Neural cell (in vitro differentiated cells): ENCODE data around the gene SLC34A3. TPM values are rescaled to one million over a fixed set of nuclear protein-coding genes. Genes with fewer than 3 reads are reported as not detected.

Source experiments
- H2AFZ ChIP-seq: fragments of 200-600, 300-800 bp; sonication (generic), shearing (Covaris generic); 2 replicates; pipeline ENCODE4 v1.6.0; 2014; ENCODE audit warnings: low read depth, mild to moderate bottlenecking, antibody characterized with exemption, low read length, moderate library complexity
- H3F3A ChIP-seq: fragments of 200-600 bp; shearing (Covaris generic); 2 replicates; pipeline ENCODE4 v1.6.1; 2016; ENCODE audit warnings: mild to moderate bottlenecking, moderate library complexity, mixed read lengths, antibody characterized with exemption, low read length; ENCODE audit not compliant: insufficient read depth, poor library complexity, severe bottlenecking
- H3K27ac ChIP-seq: fragments of 200-600, 300-800 bp; sonication (generic), shearing (Covaris generic); 2 replicates; pipeline ENCODE4 v1.5.1; 2014; ENCODE audit warnings: mild to moderate bottlenecking, low read length, moderate library complexity
- H3K27me3 ChIP-seq: fragments of 300-800, 200-600 bp; sonication (generic), shearing (Covaris generic); 2 replicates; pipeline ENCODE4 v1.6.0; 2014; ENCODE audit warnings: mild to moderate bottlenecking, low read depth, low read length, moderate library complexity; ENCODE audit not compliant: insufficient read depth
- H3K36me3 ChIP-seq: fragments of 300-800, 200-600 bp; sonication (generic), shearing (Covaris generic); 2 replicates; pipeline ENCODE4 v1.5.1; 2014; ENCODE audit warnings: mild to moderate bottlenecking, antibody characterized with exemption, low read length, moderate library complexity; ENCODE audit not compliant: insufficient read depth
- H3K4me2 ChIP-seq: fragments of 300-800, 200-600 bp; sonication (generic), shearing (Covaris generic); 2 replicates; pipeline ENCODE4 v1.6.0; 2014; ENCODE audit warnings: mild to moderate bottlenecking, low read length
- H3K4me3 ChIP-seq: fragments of 300-800, 200-600 bp; sonication (generic), shearing (Covaris generic); 2 replicates; pipeline ENCODE4 v1.5.1; 2014; ENCODE audit warnings: mild to moderate bottlenecking, low read length, moderate library complexity
- H3K79me2 ChIP-seq: fragments of 200-600 bp; shearing (Covaris generic); replicated peaks from 2 replicates; pipeline ENCODE4 v1.6.0; 2014; ENCODE audit warnings: mild to moderate bottlenecking, low read length, moderate library complexity; ENCODE audit not compliant: insufficient read depth
- H3K9ac ChIP-seq: fragments of 300-800, 200-600 bp; sonication (generic), shearing (Covaris generic); 2 replicates; pipeline ENCODE4 v1.6.1; 2016; ENCODE audit warnings: mild to moderate bottlenecking, low read length, mixed read lengths
- H3K9me2 ChIP-seq: fragments of 200-600 bp; shearing (Covaris generic); 2 replicates; pipeline ENCODE4 v1.6.1; 2016; ENCODE audit warnings: mild to moderate bottlenecking, low read length, mixed read lengths; ENCODE audit not compliant: insufficient read depth
- H3K9me3 ChIP-seq: fragments of 200-600, 300-800 bp; sonication (generic), shearing (Covaris generic); 2 replicates; pipeline ENCODE4 v1.6.1; 2016; ENCODE audit warnings: mild to moderate bottlenecking, mixed run types, low read length, moderate library complexity, mixed read lengths
- H4K20me1 ChIP-seq: fragments of 200-600 bp; shearing (Covaris generic); 2 replicates; pipeline ENCODE4 v1.6.1; 2016; ENCODE audit warnings: mild to moderate bottlenecking, mixed run types; ENCODE audit not compliant: insufficient read depth
- EP300 ChIP-seq: fragments of 450-650 bp; conservative IDR thresholded peaks from 2 replicates; pipeline ENCODE4 v1.6.1; 2014; ENCODE audit warnings: antibody characterized with exemption, mild to moderate bottlenecking, moderate library complexity; ENCODE audit not compliant: poor library complexity, severe bottlenecking
- EZH2 ChIP-seq: fragments of 200-600, 300-800 bp; shearing (Covaris generic), sonication (generic); IDR thresholded peaks from 2 replicates; pipeline ENCODE4 v1.6.1; 2014; ENCODE audit warnings: antibody characterized with exemption, low read length, borderline replicate concordance, mild to moderate bottlenecking; ENCODE audit not compliant: insufficient read depth, poor library complexity, severe bottlenecking
- MXI1 ChIP-seq: fragments of 450-650 bp; conservative IDR thresholded peaks from 2 replicates; pipeline ENCODE4 v1.6.1; 2014; ENCODE audit warnings: antibody characterized with exemption, mild to moderate bottlenecking; ENCODE audit not compliant: poor library complexity, severe bottlenecking
- POLR2AphosphoS5 ChIP-seq: IDR thresholded peaks from 2 replicates; pipeline ENCODE4 v1.6.1; 2012
- RAD21 ChIP-seq: fragments of 450-650 bp; conservative IDR thresholded peaks from 2 replicates; pipeline ENCODE4 v1.6.1; 2014; ENCODE audit warnings: antibody characterized with exemption, mild to moderate bottlenecking, moderate library complexity
- SMC3 ChIP-seq: fragments of 450-650 bp; conservative IDR thresholded peaks from 2 replicates; pipeline ENCODE4 v1.6.1; 2014; ENCODE audit warnings: antibody characterized with exemption, mild to moderate bottlenecking, moderate library complexity; ENCODE audit not compliant: poor library complexity
- TAF1 ChIP-seq: IDR thresholded peaks from 2 replicates; pipeline ENCODE4 v1.6.1; 2012; ENCODE audit warnings: low read depth
- polyA minus RNA-seq: library from RNA; depleted of rRNA, polyadenylated mRNA; stranded (reverse); fragments of >200 nt; gene quantifications from 2 replicates; pipeline ENCODE4 v1.2.3, GENCODE V29; 2014
- polyA plus RNA-seq: library from polyadenylated mRNA; depleted of rRNA; stranded (reverse); fragments of >200 nt; gene quantifications from 2 replicates; pipeline ENCODE4 v1.2.3, GENCODE V29; 2014
- TF ChIP-seq, protein P1 (sequence below): fragments of 450-650 bp; IDR thresholded peaks from 2 replicates; pipeline ENCODE4 v1.5.1; 2014; ENCODE audit warnings: antibody characterized with exemption, mild to moderate bottlenecking, moderate library complexity; ENCODE audit not compliant: poor library complexity, severe bottlenecking
- TF ChIP-seq, protein P2 (sequence below): IDR thresholded peaks from 2 replicates; pipeline ENCODE4 v1.6.1; 2012; ENCODE audit warnings: borderline replicate concordance

The SLC34A3 gene
- 0.12 and 0.27 TPM in 2 replicates for polyA plus RNA-seq
- polyA minus RNA-seq = not detected in 2 replicates

DNA sequence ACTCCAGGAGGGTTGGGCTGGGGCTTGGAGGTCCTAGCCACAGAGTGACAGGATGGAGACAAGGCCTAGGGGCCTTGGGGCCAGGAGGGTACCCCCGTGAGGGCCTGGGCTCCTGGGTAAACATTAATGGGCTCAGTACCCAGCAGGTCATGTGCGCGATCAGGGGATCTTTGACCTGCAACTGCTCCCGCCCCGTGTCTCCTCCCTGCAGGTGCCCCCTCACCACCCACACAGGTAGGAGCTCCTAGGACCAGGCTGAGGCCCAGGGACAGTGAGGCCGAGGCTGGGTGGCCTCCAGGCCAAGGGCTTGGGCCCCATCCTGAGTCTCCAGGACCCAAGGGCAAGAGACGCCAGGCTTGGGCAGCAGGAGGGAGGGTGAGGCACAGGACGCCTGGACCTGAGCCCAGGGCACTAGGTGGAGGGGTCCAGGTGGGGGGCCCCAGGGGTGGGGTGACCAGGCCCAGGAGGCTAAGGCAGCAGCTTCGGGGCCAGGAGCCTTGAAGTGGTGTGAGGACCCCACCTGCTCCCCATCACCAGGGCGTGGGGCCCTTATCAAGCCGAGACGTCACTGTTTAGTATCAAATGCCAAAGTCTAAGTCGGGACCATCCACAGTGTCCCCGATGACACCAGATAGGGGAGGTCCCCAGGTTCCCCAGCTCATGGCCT, at the start of gene SLC34A3:
Gene SLC34A3 (plus strand): TSS at position 197 of the 667 bp plus-strand sequence. CDS start 802 bp downstream, outside the sequence.
- H3K9me2 ChIP-seq = no peaks in the 10 kb centered on the region
- H3K27ac ChIP-seq = no peak within 1 kb of the TSS
- H3F3A ChIP-seq = no peaks in the 10 kb centered on the region
- no peak within 1 kb of the TSS for H3K4me3 ChIP-seq
- no peaks in the 10 kb centered on the region for H3K9me3 ChIP-seq
- no peaks in the 10 kb centered on the region for H3K36me3 ChIP-seq
- H3K4me2 ChIP-seq = no peak within 1 kb of the TSS
- no peaks in the 10 kb centered on the region for H4K20me1 ChIP-seq
- no peaks in the 10 kb centered on the region for H3K79me2 ChIP-seq
- TF ChIP-seq MXI1 = no peak
- TF ChIP-seq, protein P1, sequence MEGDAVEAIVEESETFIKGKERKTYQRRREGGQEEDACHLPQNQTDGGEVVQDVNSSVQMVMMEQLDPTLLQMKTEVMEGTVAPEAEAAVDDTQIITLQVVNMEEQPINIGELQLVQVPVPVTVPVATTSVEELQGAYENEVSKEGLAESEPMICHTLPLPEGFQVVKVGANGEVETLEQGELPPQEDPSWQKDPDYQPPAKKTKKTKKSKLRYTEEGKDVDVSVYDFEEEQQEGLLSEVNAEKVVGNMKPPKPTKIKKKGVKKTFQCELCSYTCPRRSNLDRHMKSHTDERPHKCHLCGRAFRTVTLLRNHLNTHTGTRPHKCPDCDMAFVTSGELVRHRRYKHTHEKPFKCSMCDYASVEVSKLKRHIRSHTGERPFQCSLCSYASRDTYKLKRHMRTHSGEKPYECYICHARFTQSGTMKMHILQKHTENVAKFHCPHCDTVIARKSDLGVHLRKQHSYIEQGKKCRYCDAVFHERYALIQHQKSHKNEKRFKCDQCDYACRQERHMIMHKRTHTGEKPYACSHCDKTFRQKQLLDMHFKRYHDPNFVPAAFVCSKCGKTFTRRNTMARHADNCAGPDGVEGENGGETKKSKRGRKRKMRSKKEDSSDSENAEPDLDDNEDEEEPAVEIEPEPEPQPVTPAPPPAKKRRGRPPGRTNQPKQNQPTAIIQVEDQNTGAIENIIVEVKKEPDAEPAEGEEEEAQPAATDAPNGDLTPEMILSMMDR = no peak
- no peak for TF ChIP-seq POLR2AphosphoS5
- TF ChIP-seq TAF1 = no peak
- TF ChIP-seq EP300 = no peak
- TF ChIP-seq, protein P2, sequence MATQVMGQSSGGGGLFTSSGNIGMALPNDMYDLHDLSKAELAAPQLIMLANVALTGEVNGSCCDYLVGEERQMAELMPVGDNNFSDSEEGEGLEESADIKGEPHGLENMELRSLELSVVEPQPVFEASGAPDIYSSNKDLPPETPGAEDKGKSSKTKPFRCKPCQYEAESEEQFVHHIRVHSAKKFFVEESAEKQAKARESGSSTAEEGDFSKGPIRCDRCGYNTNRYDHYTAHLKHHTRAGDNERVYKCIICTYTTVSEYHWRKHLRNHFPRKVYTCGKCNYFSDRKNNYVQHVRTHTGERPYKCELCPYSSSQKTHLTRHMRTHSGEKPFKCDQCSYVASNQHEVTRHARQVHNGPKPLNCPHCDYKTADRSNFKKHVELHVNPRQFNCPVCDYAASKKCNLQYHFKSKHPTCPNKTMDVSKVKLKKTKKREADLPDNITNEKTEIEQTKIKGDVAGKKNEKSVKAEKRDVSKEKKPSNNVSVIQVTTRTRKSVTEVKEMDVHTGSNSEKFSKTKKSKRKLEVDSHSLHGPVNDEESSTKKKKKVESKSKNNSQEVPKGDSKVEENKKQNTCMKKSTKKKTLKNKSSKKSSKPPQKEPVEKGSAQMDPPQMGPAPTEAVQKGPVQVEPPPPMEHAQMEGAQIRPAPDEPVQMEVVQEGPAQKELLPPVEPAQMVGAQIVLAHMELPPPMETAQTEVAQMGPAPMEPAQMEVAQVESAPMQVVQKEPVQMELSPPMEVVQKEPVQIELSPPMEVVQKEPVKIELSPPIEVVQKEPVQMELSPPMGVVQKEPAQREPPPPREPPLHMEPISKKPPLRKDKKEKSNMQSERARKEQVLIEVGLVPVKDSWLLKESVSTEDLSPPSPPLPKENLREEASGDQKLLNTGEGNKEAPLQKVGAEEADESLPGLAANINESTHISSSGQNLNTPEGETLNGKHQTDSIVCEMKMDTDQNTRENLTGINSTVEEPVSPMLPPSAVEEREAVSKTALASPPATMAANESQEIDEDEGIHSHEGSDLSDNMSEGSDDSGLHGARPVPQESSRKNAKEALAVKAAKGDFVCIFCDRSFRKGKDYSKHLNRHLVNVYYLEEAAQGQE = no peak
- no peak for TF ChIP-seq RAD21
- TF ChIP-seq SMC3 = no peak
- TF ChIP-seq EZH2 = no peak
- no peak within 1 kb of the TSS for H2AFZ ChIP-seq
- no peak within 1 kb of the TSS for H3K9ac ChIP-seq
- H3K27me3 ChIP-seq = no peaks in the 10 kb centered on the region

DNA sequence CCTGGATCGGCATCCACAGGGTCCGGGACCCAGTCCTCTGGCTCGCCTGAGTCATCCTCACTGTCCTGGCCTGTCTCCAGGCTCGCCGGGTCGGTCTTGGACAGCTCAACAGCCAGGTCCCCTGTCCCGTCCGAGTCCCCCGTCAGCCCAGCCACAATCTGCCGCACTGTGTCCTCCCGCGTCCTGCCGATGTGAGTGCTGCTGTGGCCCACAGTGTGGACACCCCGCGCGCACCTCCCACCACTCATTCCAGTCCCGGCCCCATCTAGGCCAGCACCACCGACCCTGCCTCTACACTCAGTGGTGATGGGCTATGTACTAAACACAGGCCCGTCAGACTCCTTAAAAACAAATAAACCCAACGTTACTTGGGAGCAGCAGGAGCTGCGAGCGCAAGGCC, 49.0 kb upstream of the SLC34A3 start:
- Histone ChIP-seq H3K4me2 (no peak overlapping the region), H3K4me3 (no peak overlapping the region), H3K27ac (no peak overlapping the region), H3K36me3 (no peaks in the 10 kb centered on the region), H3K27me3 (no peaks in the 10 kb centered on the region), H3F3A (no peaks in the 10 kb centered on the region), H3K79me2 (no peaks in the 10 kb centered on the region), H3K9me3 (no peaks in the 10 kb centered on the region), H4K20me1 (no peaks in the 10 kb centered on the region), H3K9ac (no peak overlapping the region), H3K9me2 (no peaks in the 10 kb centered on the region), H2AFZ (no peak overlapping the region)
- TF ChIP-seq RAD21 (no peak), MXI1 (no peak), POLR2AphosphoS5 (no peak), TAF1 (no peak), SMC3 (no peak), EZH2 (no peak), EP300 (no peak)
- TF ChIP-seq, protein P2 = no peak
- TF ChIP-seq, protein P1 = no peak
